ENCODE data around the gene BCAS3. TPM values are rescaled to one million over a fixed set of nuclear protein-coding genes. Genes with fewer than 3 reads are reported as not detected.

The BCAS3 gene
- total RNA-seq, 4 donors from 2014 or later, result 20.7 to 76.3 (median 39.8) TPM

- no peak for DNase-seq
- peaks cover 0 to under 1% of the 10 kb centered on the region in 2 donors for H3K9me3 ChIP-seq
- TF ChIP-seq EP300 (IDR thresholded peaks at IDR 0.05; ENCODE audit: low read depth), result no peak
- no peak for TF ChIP-seq POLR2A (IDR thresholded peaks at IDR 0.05)
- TF ChIP-seq, protein P1, sequence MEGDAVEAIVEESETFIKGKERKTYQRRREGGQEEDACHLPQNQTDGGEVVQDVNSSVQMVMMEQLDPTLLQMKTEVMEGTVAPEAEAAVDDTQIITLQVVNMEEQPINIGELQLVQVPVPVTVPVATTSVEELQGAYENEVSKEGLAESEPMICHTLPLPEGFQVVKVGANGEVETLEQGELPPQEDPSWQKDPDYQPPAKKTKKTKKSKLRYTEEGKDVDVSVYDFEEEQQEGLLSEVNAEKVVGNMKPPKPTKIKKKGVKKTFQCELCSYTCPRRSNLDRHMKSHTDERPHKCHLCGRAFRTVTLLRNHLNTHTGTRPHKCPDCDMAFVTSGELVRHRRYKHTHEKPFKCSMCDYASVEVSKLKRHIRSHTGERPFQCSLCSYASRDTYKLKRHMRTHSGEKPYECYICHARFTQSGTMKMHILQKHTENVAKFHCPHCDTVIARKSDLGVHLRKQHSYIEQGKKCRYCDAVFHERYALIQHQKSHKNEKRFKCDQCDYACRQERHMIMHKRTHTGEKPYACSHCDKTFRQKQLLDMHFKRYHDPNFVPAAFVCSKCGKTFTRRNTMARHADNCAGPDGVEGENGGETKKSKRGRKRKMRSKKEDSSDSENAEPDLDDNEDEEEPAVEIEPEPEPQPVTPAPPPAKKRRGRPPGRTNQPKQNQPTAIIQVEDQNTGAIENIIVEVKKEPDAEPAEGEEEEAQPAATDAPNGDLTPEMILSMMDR (IDR thresholded peaks at IDR 0.05), result no peak
- no peak for TF ChIP-seq POLR2AphosphoS5 (IDR thresholded peaks at IDR 0.05)
- no peak overlapping the region for H3K27ac ChIP-seq
- no peaks in the 10 kb centered on the region for H3K36me3 ChIP-seq
- no peak overlapping the region for H3K4me3 ChIP-seq
- H3K27me3 ChIP-seq, result no peaks in the 10 kb centered on the region
- 79 to 82% methylated on average over 3 to 4 of the region's 4 CpGs for WGBS, 2 donors (ENCODE audit: low coverage in 1 of 2)
- intact Hi-C loops (cut with DNase I; ENCODE audit: low total_unique reads) (no loop called here), in situ Hi-C loops (cut with MboI; ENCODE audit: low pct_ligation_motif_present in 1 of 4, low pct_unique_long_range_greater_than_20kb in 1 of 4, low sequenced_read_pairs in 3 of 4) (no loop called here)
- H3K4me1 ChIP-seq, result no peaks in the 10 kb centered on the region
Observed at GRCh38 chr17:61087024-61087423, 409.4 kb downstream of the BCAS3 start.

DNA sequence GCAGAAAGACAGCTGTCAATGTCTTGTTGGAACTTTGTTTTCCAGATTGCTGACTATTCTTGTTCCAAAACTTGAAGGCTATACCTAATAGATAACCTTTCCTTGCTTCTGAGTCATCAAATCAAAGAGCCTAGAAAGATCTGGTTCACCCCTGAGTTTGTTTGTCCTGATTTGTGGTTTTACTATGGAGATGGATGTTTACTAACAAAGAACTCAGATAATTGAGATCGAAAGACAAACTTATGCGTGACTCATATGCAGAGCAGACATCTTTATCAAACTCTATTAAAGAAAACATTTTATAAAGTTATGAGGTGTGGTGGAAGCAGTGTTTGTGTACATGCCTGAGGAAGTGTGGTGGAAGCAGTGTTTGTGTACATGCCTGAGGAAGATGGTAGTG, 410.9 kb downstream of the BCAS3 start:
- intact Hi-C loops (cut with DNase I; ENCODE audit: low total_unique reads), result no loop called here
- 91 to 95% methylated on average over 2 of the region's 2 CpGs for WGBS, 2 donors (ENCODE audit: low coverage in 1 of 2)
- DNase-seq, result no peak
- no peaks in the 10 kb centered on the region for H3K4me1 ChIP-seq
- TF ChIP-seq POLR2AphosphoS5 (IDR thresholded peaks at IDR 0.05), result no peak
- TF ChIP-seq, protein P1 (IDR thresholded peaks at IDR 0.05), result no peak
- no peak for TF ChIP-seq POLR2A (IDR thresholded peaks at IDR 0.05)
- no peak for TF ChIP-seq EP300 (IDR thresholded peaks at IDR 0.05; ENCODE audit: low read depth)
- H3K36me3 ChIP-seq, result no peaks in the 10 kb centered on the region
- H3K4me3 ChIP-seq, result no peak overlapping the region
- no peaks in the 10 kb centered on the region for H3K27me3 ChIP-seq
- in situ Hi-C loops (cut with MboI; ENCODE audit: low pct_ligation_motif_present in 1 of 4, low pct_unique_long_range_greater_than_20kb in 1 of 4, low sequenced_read_pairs in 3 of 4), result no loop called here
- H3K27ac ChIP-seq, result no peak overlapping the region
- peaks cover 0 to 6% of the 10 kb centered on the region in 2 donors for H3K9me3 ChIP-seq

DNA sequence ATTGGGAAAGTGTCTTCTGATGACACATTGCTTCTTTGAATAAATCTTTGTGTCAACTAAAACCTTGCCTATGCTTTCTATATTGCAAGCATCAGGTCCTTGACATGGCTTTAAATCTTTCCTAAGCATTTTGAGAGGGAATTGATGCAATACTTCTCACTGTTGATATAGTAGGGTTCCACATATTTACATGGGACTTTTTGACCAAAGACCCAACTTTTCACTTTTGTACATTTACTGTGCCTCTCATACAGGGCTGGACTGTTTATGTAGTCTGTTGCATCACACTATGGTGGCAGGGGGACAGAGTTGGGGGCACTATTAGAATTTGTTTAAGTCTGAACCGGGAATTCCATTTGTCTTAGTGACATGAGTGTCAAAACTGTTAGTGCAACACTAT, 413.4 kb downstream of the BCAS3 start:
- TF ChIP-seq POLR2AphosphoS5 (IDR thresholded peaks at IDR 0.05) (no peak), EP300 (IDR thresholded peaks at IDR 0.05; ENCODE audit: low read depth) (no peak), POLR2A (IDR thresholded peaks at IDR 0.05) (no peak)
- TF ChIP-seq, protein P1 (IDR thresholded peaks at IDR 0.05), result no peak
- Histone ChIP-seq H3K27me3 (no peaks in the 10 kb centered on the region), H3K9me3 (peaks cover 0 to 6% of the 10 kb centered on the region in 2 donors), H3K27ac (no peak overlapping the region), H3K4me3 (no peak overlapping the region), H3K36me3 (no peaks in the 10 kb centered on the region), H3K4me1 (no peaks in the 10 kb centered on the region)
- in situ Hi-C loops (cut with MboI; ENCODE audit: low pct_ligation_motif_present in 1 of 4, low pct_unique_long_range_greater_than_20kb in 1 of 4, low sequenced_read_pairs in 3 of 4), result no loop called here
- DNase-seq, result no peak
- intact Hi-C loops (cut with DNase I; ENCODE audit: low total_unique reads), result no loop called here
- 61 to 100% methylated on average over 1 of the region's 1 CpG for WGBS, 2 donors (ENCODE audit: low coverage in 1 of 2)

GRCh38 chr17:61097781-61098180, 420.1 kb downstream of the BCAS3 start:
- WGBS, 2 donors (ENCODE audit: low coverage in 1 of 2), result 73% methylated on average over 1 of the region's 1 CpG; no CpG with 5 or more reads in 1 of the 2 donors
- Histone ChIP-seq H3K27ac (no peak overlapping the region), H3K4me1 (no peaks in the 10 kb centered on the region), H3K27me3 (no peaks in the 10 kb centered on the region), H3K4me3 (no peak overlapping the region), H3K36me3 (no peaks in the 10 kb centered on the region), H3K9me3 (no peaks in the 10 kb centered on the region)
- intact Hi-C loops (cut with DNase I; ENCODE audit: low total_unique reads) (no loop called here), in situ Hi-C loops (cut with MboI; ENCODE audit: low pct_ligation_motif_present in 1 of 4, low pct_unique_long_range_greater_than_20kb in 1 of 4, low sequenced_read_pairs in 3 of 4) (no loop called here)
- no peak for TF ChIP-seq POLR2AphosphoS5 (IDR thresholded peaks at IDR 0.05)
- TF ChIP-seq, protein P1 (IDR thresholded peaks at IDR 0.05), result no peak
- no peak for TF ChIP-seq POLR2A (IDR thresholded peaks at IDR 0.05)
- TF ChIP-seq EP300 (IDR thresholded peaks at IDR 0.05; ENCODE audit: low read depth), result no peak
- no peak for DNase-seq

All from transverse colon (tissue), 4 donors.